Hepatocyte (in vitro differentiated cells): ENCODE results near the gene SOCS3. TPM values are rescaled to one million over a fixed set of nuclear protein-coding genes. Genes with fewer than 3 reads are reported as not detected.

Experiments
- DNase-seq: peaks from one replicate; pipeline ENCODE4 v3.0.0-alpha.2; 2016; ENCODE audit warnings: low spot score
- H2AFZ ChIP-seq: fragments of 200-600 bp; sonication (generic); 2 replicates; pipeline ENCODE4 v1.6.0; 2016; ENCODE audit warnings: antibody characterized with exemption, mild to moderate bottlenecking
- H3K27ac ChIP-seq: fragments of 200-600 bp; sonication (generic); 2 replicates; pipeline ENCODE4 v1.5.1; 2016; ENCODE audit warnings: mild to moderate bottlenecking
- H3K27me3 ChIP-seq: fragments of 200-600 bp; sonication (generic); 2 replicates; pipeline ENCODE4 v1.6.1; 2016
- H3K36me3 ChIP-seq: fragments of 200-600 bp; sonication (generic); replicated peaks from 2 replicates; pipeline ENCODE4 v1.5.1; 2016; ENCODE audit warnings: low read depth; ENCODE audit not compliant: insufficient read depth
- H3K4me1 ChIP-seq: fragments of 200-600 bp; sonication (generic); 2 replicates; pipeline ENCODE4 v1.5.1; 2016; ENCODE audit warnings: mild to moderate bottlenecking, moderate library complexity; ENCODE audit not compliant: insufficient read depth
- H3K4me2 ChIP-seq: fragments of 200-600 bp; sonication (generic); 2 replicates; pipeline ENCODE4 v1.6.0; 2016
- H3K4me3 ChIP-seq: fragments of 200-600 bp; sonication (generic); 2 replicates; pipeline ENCODE4 v1.5.1; 2016; ENCODE audit warnings: mild to moderate bottlenecking
- H3K79me2 ChIP-seq: fragments of 200-600 bp; sonication (generic); 2 replicates; pipeline ENCODE4 v1.6.0; 2017; ENCODE audit warnings: mild to moderate bottlenecking
- H3K9me2 ChIP-seq: fragments of 200-600 bp; sonication (generic); replicated peaks from 2 replicates; pipeline ENCODE4 v1.6.0; 2017; ENCODE audit warnings: mild to moderate bottlenecking; ENCODE audit not compliant: insufficient read depth
- H3K9me3 ChIP-seq: fragments of 200-600 bp; sonication (generic); 2 replicates; pipeline ENCODE4 v1.5.1; 2016; ENCODE audit warnings: low read depth, mild to moderate bottlenecking
- H4K20me1 ChIP-seq: fragments of 200-600 bp; sonication (generic); 2 replicates; pipeline ENCODE4 v1.6.0; 2016; ENCODE audit warnings: mild to moderate bottlenecking; ENCODE audit not compliant: insufficient read depth, poor library complexity, severe bottlenecking
- EZH2 ChIP-seq: fragments of 200-600 bp; sonication (generic); IDR thresholded peaks from 2 replicates; pipeline ENCODE4 v1.6.1; 2016; ENCODE audit warnings: antibody characterized with exemption, mild to moderate bottlenecking, borderline replicate concordance
- EZH2phosphoT487 ChIP-seq: fragments of 200-600 bp; sonication (generic); IDR thresholded peaks from one replicate; pipeline ENCODE4 v1.6.1; 2018; ENCODE audit warnings: antibody characterized with exemption, mild to moderate bottlenecking, low read depth, moderate library complexity; ENCODE audit not compliant: unreplicated experiment, severe bottlenecking
- WGBS: methylation state at CpG from one replicate; pipeline ENCODE4 v1.1.6; 2016; ENCODE audit warnings: low lambda C conversion rate; ENCODE audit errors: missing lambda C conversion rate; 5-methylcytosine and 5-hydroxymethylcytosine counted together
- polyA plus RNA-seq: library from polyadenylated mRNA; unstranded; fragments of >200 nt; fragmentation: Nextera tagmentation; extraction: Ambion mirVana; gene quantifications from 2 replicates; pipeline ENCODE4 v1.2.1, GENCODE V29; 2016
- total RNA-seq: library from RNA; depleted of rRNA; stranded (reverse); fragments of >200 nt; gene quantifications from 2 replicates; pipeline ENCODE4 v1.2.3, GENCODE V29; 2014
- TF ChIP-seq, protein P1 (sequence below): fragments of 200-600 bp; sonication (generic); IDR thresholded peaks from 2 replicates; pipeline ENCODE4 v1.5.1; 2016; ENCODE audit warnings: antibody characterized with exemption, mild to moderate bottlenecking; ENCODE audit not compliant: poor library complexity

Gene SOCS3
- total and polyA plus RNA-seq, 2 experiments from 2014 or later, result 172 to 181 TPM

- no peaks in the 10 kb centered on the region for H3K9me3 ChIP-seq
- H3K4me3 ChIP-seq, result no peak overlapping the region
- H4K20me1 ChIP-seq, result no peaks in the 10 kb centered on the region
- no peak for DNase-seq
- WGBS, result 84% methylated on average over 9 of the region's 9 CpGs
- H2AFZ ChIP-seq, result no peak overlapping the region
- TF ChIP-seq EZH2 (no peak), EZH2phosphoT487 (no peak)
- TF ChIP-seq, protein P1, sequence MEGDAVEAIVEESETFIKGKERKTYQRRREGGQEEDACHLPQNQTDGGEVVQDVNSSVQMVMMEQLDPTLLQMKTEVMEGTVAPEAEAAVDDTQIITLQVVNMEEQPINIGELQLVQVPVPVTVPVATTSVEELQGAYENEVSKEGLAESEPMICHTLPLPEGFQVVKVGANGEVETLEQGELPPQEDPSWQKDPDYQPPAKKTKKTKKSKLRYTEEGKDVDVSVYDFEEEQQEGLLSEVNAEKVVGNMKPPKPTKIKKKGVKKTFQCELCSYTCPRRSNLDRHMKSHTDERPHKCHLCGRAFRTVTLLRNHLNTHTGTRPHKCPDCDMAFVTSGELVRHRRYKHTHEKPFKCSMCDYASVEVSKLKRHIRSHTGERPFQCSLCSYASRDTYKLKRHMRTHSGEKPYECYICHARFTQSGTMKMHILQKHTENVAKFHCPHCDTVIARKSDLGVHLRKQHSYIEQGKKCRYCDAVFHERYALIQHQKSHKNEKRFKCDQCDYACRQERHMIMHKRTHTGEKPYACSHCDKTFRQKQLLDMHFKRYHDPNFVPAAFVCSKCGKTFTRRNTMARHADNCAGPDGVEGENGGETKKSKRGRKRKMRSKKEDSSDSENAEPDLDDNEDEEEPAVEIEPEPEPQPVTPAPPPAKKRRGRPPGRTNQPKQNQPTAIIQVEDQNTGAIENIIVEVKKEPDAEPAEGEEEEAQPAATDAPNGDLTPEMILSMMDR, result no peak
- no peak overlapping the region for H3K4me2 ChIP-seq
- H3K36me3 ChIP-seq, result no peaks in the 10 kb centered on the region
- H3K79me2 ChIP-seq, result no peaks in the 10 kb centered on the region
- no peaks in the 10 kb centered on the region for H3K9me2 ChIP-seq
- no peaks in the 10 kb centered on the region for H3K27me3 ChIP-seq
- no peak overlapping the region for H3K27ac ChIP-seq
- H3K4me1 ChIP-seq, result peaks cover 19% of the 10 kb centered on the region
These were observed 11.7 kb downstream of the SOCS3 start for GRCh38 chr17:78348055-78348770.

DNA sequence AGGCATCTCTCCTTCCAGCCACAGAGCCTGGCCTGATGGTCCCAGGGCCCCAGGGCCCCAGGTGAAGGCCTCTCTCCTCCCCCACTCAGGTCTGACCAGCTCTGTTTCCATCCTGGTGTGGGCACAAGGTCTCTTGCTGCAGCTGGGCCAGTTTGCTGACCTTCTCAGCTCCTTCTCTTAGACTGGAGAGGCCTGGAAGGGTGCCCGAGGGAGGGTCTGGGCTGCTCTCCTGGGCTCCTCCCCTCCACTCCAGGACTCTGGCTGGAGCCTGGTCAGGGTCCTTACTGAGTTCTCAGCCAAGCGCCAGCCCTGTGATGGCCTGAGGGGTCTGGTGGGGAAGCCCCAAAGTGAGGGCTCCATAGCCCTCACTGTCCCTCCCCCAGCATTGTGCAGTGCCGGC is 12.4 kb downstream of the SOCS3 start:
- Histone ChIP-seq H3K9me2 (no peaks in the 10 kb centered on the region), H4K20me1 (no peaks in the 10 kb centered on the region), H3K9me3 (no peaks in the 10 kb centered on the region), H3K4me2 (no peak overlapping the region), H2AFZ (no peak overlapping the region), H3K36me3 (no peaks in the 10 kb centered on the region), H3K27me3 (no peaks in the 10 kb centered on the region), H3K79me2 (no peaks in the 10 kb centered on the region), H3K27ac (no peak overlapping the region), H3K4me3 (no peak overlapping the region), H3K4me1 (peaks cover 25% of the 10 kb centered on the region)
- DNase-seq, result no peak
- WGBS, result 91% methylated on average over 3 of the region's 3 CpGs
- TF ChIP-seq EZH2 (no peak), EZH2phosphoT487 (no peak)
- TF ChIP-seq, protein P1, result no peak

DNA sequence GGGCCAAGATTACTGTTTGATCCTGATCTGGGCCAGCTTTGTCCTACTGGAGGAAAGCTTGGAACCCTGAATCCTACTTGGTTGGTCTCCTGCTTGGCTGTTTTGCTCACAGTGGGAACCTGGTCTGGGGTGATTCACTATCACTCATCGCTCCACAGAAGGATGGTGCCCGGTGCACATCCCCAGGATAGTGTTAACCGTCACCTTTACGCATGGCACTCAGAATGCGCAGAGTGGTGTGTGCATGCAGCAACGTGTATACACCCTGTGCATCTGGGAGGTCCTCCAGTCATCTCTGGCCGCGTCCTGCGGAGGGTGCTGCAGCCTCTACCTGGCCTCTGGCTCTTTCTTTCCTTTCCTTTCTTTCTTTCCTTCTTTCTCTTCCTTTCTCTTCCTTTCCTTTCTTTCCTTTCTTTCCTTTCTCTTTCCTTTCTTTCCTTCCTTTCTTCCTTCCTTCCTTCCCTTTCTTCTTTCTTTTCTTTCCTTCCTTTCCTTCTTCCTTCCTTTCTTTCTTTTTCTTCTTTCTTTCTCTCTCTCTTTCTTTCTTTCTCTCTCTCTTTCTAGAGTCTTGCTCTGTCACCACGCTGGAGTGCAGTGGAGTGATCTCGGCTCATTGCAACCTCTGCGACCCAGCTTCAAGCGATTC is 13.1 kb downstream of the SOCS3 start:
- no peak for DNase-seq
- TF ChIP-seq EZH2phosphoT487 (no peak), EZH2 (no peak)
- TF ChIP-seq, protein P1, result no peak
- Histone ChIP-seq H3K9me2 (no peaks in the 10 kb centered on the region), H3K27ac (no peak overlapping the region), H3K4me2 (no peak overlapping the region), H3K79me2 (no peaks in the 10 kb centered on the region), H4K20me1 (no peaks in the 10 kb centered on the region), H2AFZ (no peak overlapping the region), H3K4me3 (no peak overlapping the region), H3K36me3 (no peaks in the 10 kb centered on the region), H3K4me1 (peaks cover 23% of the 10 kb centered on the region), H3K9me3 (no peaks in the 10 kb centered on the region), H3K27me3 (no peaks in the 10 kb centered on the region)
- WGBS, result 93% methylated on average over 13 of the region's 13 CpGs
